Endodermal cell (in vitro differentiated cells): ENCODE data around the gene CEP85L. TPM values are rescaled to one million over a fixed set of nuclear protein-coding genes. Genes with fewer than 3 reads are reported as not detected.
A peak's percentile ranks its signal among the peaks of the same experiment; 100 is the strongest.

Source experiments
- DNase-seq: peaks from one replicate; pipeline ENCODE4 v3.0.0-alpha.2; 2017
- H3K27ac ChIP-seq: 2 replicates; pipeline ENCODE4 v1.5.1; 2013; ENCODE audit warnings: mild to moderate bottlenecking, low read depth, low read length, moderate library complexity
- H3K27me3 ChIP-seq: 2 replicates; pipeline ENCODE4 v1.6.1; 2013; ENCODE audit warnings: mild to moderate bottlenecking, low read length, moderate library complexity; ENCODE audit not compliant: insufficient read depth, control insufficient read depth, poor library complexity, severe bottlenecking
- H3K36me3 ChIP-seq: 2 replicates; pipeline ENCODE4 v1.7.0; 2013; ENCODE audit warnings: mild to moderate bottlenecking, low read length, moderate library complexity; ENCODE audit not compliant: control insufficient read depth, insufficient read depth
- H3K4me1 ChIP-seq: one replicate; pipeline ENCODE4 v1.7.0; 2013; ENCODE audit warnings: low read length; ENCODE audit not compliant: control insufficient read depth, insufficient read depth
- H3K4me3 ChIP-seq: 2 replicates; pipeline ENCODE4 v1.5.1; 2013; ENCODE audit warnings: mild to moderate bottlenecking, low read length, moderate library complexity
- H3K9ac ChIP-seq: 2 replicates; pipeline ENCODE4 v1.6.1; 2013; ENCODE audit warnings: mild to moderate bottlenecking, low read length, moderate library complexity; ENCODE audit not compliant: poor library complexity, severe bottlenecking; ENCODE audit errors: extremely low read depth
- H3K9me3 ChIP-seq: 2 replicates; pipeline ENCODE4 v1.6.1; 2013; ENCODE audit warnings: mild to moderate bottlenecking, low read length, moderate library complexity; ENCODE audit not compliant: control insufficient read depth
- H3K27ac Mint-ChIP-seq: 2 replicates; pipeline ENCODE4 v1.8.0; 2020; ENCODE audit warnings: mixed read lengths
- H3K27me3 Mint-ChIP-seq: 2 replicates; pipeline ENCODE4 v1.8.0; 2021; ENCODE audit warnings: mild to moderate bottlenecking, mixed read lengths; ENCODE audit not compliant: insufficient read depth
- H3K36me3 Mint-ChIP-seq: 2 replicates; pipeline ENCODE4 v1.8.0; 2020; ENCODE audit warnings: low read depth, mixed read lengths
- H3K4me1 Mint-ChIP-seq: 2 replicates; pipeline ENCODE4 v1.8.0; 2020; ENCODE audit warnings: mixed read lengths
- H3K4me3 Mint-ChIP-seq: 2 replicates; pipeline ENCODE4 v1.8.0; 2020; ENCODE audit warnings: mild to moderate bottlenecking, moderate library complexity, mixed read lengths
- H3K9me3 Mint-ChIP-seq: 2 replicates; pipeline ENCODE4 v1.8.0; 2020; ENCODE audit warnings: mild to moderate bottlenecking, mixed read lengths
- WGBS, 2 experiments: methylation state at CpG; one replicate each; pipeline versions ENCODE4 v1.1.5 to v1.1.7; 2013; ENCODE audit warnings: missing lambda C conversion rate in 2 of 2, mixed read lengths in 1 of 2; ENCODE audit not compliant: insufficient coverage in 1 of 2, insufficient read length in 1 of 2; 5-methylcytosine and 5-hydroxymethylcytosine counted together
- total RNA-seq, 2 donors: library from RNA; stranded (reverse); fragmentation: NEBNext Ultra II Directional in 1 of 2; extraction: Animal tissue kit (Norgen Biotek cat#: 25700) in 1 of 2; gene quantifications; 2 replicates in 1 of 2; 3 replicates in 1 of 2; pipeline ENCODE4 v1.2.1, GENCODE V29; 2021
- TF ChIP-seq, protein P1 (sequence below): fragments of 200-600 bp; sonication (generic); conservative IDR thresholded peaks from 2 replicates; pipeline ENCODE4 v1.5.0; 2021; ENCODE audit warnings: antibody characterized with exemption, mild to moderate bottlenecking

CEP85L gene
- total RNA-seq, 2 donors from 2014 or later, result 6.7 to 10.2 TPM

DNA sequence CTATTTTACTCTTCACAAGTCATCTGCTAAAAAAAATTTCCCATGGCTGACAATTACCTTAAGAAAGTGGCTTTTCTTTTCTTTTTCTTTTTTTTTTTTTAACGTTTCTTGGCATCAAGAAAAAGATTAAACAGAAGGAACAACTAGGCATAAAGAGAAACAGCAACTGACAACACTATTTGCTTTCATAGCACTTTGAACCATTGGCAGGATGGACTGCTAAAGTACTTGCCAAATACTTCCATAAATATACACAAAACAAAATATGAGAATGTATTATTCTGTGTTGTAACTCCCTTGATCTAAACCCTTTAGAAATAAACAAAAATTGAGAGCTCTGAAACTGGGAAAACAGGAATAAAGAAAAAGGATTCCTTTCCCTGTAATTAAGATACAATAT lies 123.3 kb downstream of the CEP85L start:
- H3K4me3 ChIP-seq, result no peak overlapping the region
- H3K4me3 Mint-ChIP-seq, result no peak overlapping the region
- no peaks in the 10 kb centered on the region for H3K4me1 Mint-ChIP-seq
- no peaks in the 10 kb centered on the region for H3K27me3 ChIP-seq
- WGBS, 2 experiments, result 85% methylated on average over 1 of the region's 1 CpG; no CpG with 5 or more reads in 1 of the 2 experiments
- no peak overlapping the region for H3K9ac ChIP-seq
- H3K9me3 Mint-ChIP-seq, result peaks cover 2% of the 10 kb centered on the region
- TF ChIP-seq, protein P1, sequence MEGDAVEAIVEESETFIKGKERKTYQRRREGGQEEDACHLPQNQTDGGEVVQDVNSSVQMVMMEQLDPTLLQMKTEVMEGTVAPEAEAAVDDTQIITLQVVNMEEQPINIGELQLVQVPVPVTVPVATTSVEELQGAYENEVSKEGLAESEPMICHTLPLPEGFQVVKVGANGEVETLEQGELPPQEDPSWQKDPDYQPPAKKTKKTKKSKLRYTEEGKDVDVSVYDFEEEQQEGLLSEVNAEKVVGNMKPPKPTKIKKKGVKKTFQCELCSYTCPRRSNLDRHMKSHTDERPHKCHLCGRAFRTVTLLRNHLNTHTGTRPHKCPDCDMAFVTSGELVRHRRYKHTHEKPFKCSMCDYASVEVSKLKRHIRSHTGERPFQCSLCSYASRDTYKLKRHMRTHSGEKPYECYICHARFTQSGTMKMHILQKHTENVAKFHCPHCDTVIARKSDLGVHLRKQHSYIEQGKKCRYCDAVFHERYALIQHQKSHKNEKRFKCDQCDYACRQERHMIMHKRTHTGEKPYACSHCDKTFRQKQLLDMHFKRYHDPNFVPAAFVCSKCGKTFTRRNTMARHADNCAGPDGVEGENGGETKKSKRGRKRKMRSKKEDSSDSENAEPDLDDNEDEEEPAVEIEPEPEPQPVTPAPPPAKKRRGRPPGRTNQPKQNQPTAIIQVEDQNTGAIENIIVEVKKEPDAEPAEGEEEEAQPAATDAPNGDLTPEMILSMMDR, result no peak
- no peaks in the 10 kb centered on the region for H3K27me3 Mint-ChIP-seq
- DNase-seq, result no peak
- peaks cover 7% of the 10 kb centered on the region for H3K9me3 ChIP-seq
- no peaks in the 10 kb centered on the region for H3K36me3 ChIP-seq
- no peaks in the 10 kb centered on the region for H3K4me1 ChIP-seq
- no peaks in the 10 kb centered on the region for H3K36me3 Mint-ChIP-seq
- no peak overlapping the region for H3K27ac Mint-ChIP-seq
- no peak overlapping the region for H3K27ac ChIP-seq

DNA sequence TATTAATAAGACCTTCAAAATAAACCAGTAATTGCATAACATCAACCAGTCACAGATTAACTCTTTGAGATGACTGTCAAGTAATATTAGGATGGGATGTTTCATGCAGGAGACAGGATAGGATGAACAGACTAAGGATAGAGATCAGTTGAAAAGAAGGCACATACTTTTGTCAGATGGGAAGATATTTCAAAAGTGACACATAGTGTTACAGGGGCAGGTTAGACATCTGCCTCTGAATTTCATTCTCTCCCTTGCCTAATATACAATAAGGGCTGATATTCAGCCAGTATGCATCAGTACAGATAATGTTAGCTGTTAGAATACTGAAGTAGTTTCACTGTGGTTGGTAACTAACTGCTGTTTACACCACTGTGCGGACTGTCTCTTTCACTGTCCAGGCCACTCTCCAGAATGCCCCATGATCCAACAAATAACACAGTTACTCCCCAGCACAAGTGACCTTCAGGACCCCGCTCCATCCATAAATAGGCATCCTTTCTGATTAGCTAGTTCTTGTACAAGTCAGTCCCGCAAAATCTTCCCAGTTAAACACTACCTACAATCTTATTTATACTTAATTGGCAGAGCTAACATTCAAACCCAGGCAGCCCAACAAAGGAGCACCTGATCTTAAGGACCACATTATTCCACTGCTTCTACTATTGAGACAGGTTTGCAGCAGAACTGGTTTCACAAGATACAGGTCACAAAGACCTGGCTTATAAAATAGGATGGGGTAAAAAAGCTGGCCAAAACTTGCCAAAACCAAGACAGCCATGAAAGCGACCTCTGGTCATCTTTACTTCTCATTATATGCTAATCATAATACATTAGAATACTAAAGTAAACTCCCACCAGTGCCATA lies 125.2 kb downstream of the CEP85L start:
- Histone ChIP-seq H3K9me3 (peaks cover 7% of the 10 kb centered on the region), H3K4me1 (no peaks in the 10 kb centered on the region), H3K27me3 (no peaks in the 10 kb centered on the region), H3K36me3 (no peaks in the 10 kb centered on the region), H3K9ac (no peak overlapping the region), H3K4me3 (no peak overlapping the region), H3K27ac (no peak overlapping the region)
- 82 to 96% methylated on average over 3 to 4 of the region's 4 CpGs for WGBS, 2 experiments
- no peak overlapping the region for H3K4me3 Mint-ChIP-seq
- no peak overlapping the region for H3K27ac Mint-ChIP-seq
- TF ChIP-seq, protein P1, result no peak
- H3K27me3 Mint-ChIP-seq, result no peaks in the 10 kb centered on the region
- no peak for DNase-seq
- H3K4me1 Mint-ChIP-seq, result no peaks in the 10 kb centered on the region
- H3K9me3 Mint-ChIP-seq, result peaks cover 2% of the 10 kb centered on the region
- no peaks in the 10 kb centered on the region for H3K36me3 Mint-ChIP-seq

DNA sequence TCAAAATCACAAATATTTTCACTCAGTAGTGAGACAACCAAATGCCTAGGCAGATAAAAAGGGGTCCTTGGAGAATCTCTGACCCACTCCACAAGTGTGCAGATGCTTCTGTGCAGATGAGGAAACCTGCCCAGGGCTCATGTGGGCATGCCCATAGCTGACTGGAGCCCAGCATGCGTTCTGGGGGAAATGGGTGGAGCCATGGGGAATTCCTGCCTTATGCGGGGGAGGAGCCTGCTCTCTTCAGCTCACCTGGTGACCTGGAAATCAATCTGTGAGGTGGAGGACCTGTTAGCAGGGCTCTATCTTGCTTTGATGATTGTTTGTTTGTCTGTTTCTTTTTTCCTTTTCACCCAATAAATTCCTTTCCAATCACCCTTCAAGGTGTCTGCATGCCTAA lies 126.7 kb downstream of the CEP85L start:
- Histone ChIP-seq H3K9me3 (no peaks in the 10 kb centered on the region), H3K36me3 (no peaks in the 10 kb centered on the region), H3K27me3 (no peaks in the 10 kb centered on the region), H3K9ac (no peak overlapping the region), H3K4me1 (no peaks in the 10 kb centered on the region), H3K4me3 (no peak overlapping the region), H3K27ac (no peak overlapping the region)
- no peaks in the 10 kb centered on the region for H3K4me1 Mint-ChIP-seq
- H3K36me3 Mint-ChIP-seq, result no peaks in the 10 kb centered on the region
- peak; percentile 76 for DNase-seq
- H3K27ac Mint-ChIP-seq, result no peak overlapping the region
- no peak overlapping the region for H3K4me3 Mint-ChIP-seq
- H3K27me3 Mint-ChIP-seq, result no peaks in the 10 kb centered on the region
- WGBS, 2 experiments, result 71% methylated on average over 2 of the region's 2 CpGs; no CpG with 5 or more reads in 1 of the 2 experiments
- no peaks in the 10 kb centered on the region for H3K9me3 Mint-ChIP-seq
- TF ChIP-seq, protein P1, result no peak
